IPS-11a (cell line): ENCODE data around the gene AGRN.
"Not testable (repeated sequence)": the region's sequence is repeated elsewhere in the genome, so short reads cannot be mapped to it uniquely, and the experiment has no call there.

ENCODE experiments used
- H3K4me3 ChIP-seq: one replicate; pipeline ENCODE4 v1.5.1; 2013; ENCODE audit warnings: low read depth, low read length, control low read depth

AGRN gene

DNA sequence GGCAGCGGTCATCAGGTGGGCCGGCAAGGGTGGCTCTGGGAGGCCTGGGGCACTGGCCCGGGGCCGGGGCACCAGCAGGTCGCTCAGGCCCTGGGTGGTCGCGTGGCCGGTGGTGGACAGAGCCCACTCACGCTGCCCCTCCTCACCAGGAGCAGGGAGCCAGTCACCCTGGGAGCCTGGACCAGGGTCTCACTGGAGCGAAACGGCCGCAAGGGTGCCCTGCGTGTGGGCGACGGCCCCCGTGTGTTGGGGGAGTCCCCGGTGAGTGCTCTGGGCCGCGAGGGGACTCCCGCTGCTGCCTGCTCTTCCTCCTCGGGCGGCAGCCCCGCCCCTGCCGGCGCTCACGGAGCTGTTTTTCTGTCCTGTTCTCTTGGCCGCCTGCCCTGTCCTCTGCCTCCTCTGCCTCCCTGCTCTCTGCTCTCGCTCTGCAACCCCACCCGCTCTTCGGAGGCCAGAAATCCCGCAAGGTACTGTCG is 30.7 kb downstream of the AGRN start:
- H3K4me3 ChIP-seq = no peak overlapping the region

DNA sequence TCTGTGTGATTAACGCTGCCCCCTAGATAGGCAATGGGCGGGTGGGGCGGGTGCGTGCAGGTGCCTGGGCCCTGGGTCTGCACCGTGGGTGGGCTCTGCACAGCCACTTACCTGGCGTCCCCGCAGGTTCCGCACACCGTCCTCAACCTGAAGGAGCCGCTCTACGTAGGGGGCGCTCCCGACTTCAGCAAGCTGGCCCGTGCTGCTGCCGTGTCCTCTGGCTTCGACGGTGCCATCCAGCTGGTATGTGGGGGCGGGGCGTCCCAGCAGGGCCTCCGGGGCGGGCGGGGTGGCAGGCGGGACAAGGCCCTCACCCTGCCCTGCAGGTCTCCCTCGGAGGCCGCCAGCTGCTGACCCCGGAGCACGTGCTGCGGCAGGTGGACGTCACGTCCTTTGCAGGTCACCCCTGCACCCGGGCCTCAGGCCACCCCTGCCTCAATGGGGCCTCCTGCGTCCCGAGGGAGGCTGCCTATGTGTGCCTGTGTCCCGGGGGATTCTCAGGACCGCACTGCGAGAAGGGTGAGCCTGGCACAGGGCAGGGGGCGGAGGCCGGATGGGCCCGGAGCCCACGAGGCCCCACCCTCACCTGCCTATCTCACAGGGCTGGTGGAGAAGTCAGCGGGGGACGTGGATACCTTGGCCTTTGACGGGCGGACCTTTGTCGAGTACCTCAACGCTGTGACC is 31.3 kb downstream of the AGRN start:
- no peak overlapping the region for H3K4me3 ChIP-seq

DNA sequence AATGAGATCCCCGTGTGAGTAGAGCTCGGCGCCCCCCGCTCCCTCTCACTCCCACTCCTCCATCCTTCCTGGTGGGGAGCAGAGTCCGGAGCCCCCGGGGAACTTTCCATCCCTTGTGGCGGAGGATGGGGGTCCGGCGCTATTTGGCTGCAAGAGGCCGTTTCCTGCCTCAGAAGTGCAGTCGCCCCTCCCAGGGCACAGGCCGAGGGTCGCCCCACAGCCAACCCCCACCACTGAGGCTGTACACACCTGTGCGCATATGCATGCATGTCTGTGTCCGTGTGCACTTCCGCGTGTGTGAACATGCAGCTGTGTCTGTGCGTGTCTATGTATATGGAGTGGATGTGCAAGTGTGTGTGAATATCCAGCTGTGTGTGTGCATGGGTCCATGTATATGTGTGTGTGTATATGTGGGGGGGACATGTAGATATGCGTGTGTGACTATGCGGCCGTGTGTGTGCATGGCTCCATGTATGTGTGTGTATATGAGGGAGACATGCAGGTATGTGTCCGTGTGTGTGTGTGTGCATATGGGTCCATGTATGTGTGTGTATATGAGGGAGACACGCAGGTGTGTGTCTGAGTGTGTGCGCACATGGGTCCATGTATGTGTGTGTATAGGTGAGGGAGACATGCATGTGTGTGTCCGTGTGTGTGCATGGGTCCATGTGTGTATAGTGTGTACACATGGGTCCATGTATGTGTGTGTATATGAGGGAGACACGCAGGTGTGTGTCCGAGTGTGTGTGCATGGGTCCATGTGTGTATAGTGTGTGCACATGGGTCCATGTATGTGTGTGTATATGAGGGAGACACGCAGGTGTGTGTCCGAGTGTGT is 32.3 kb downstream of the AGRN start:
- H3K4me3 ChIP-seq = no peak overlapping the region

DNA sequence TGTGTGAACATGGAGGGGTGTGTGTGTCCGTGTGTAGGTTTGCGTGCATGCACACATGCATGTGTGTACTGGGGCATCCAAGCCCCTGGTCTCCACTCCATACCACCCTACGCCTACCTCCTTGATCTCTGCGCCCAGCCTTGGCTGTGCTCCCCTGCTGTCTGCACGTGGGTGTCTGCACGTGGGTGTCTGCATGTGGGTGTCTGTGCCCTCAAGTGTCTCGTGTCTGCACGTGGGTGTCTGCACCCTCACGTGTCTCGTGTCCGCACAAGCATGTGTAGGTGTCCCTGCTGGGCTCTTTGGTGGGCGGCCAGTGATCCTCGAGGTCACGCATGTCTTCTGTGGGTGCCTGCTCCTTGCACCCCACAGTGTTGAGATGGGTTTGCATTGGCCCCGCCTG is 33.1 kb downstream of the AGRN start:
- H3K4me3 ChIP-seq = no peak overlapping the region

DNA sequence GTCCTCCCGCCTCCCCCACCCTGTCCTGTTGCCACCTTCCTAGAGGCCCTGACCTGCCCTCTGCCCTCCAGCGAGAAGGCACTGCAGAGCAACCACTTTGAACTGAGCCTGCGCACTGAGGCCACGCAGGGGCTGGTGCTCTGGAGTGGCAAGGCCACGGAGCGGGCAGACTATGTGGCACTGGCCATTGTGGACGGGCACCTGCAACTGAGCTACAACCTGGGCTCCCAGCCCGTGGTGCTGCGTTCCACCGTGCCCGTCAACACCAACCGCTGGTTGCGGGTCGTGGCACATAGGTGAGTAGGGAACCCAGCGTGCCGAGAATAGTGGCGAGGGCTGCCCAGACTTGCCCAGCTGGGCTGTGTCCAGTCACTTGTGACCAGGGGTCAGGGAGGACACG is 33.8 kb downstream of the AGRN start:
- no peak overlapping the region for H3K4me3 ChIP-seq

DNA sequence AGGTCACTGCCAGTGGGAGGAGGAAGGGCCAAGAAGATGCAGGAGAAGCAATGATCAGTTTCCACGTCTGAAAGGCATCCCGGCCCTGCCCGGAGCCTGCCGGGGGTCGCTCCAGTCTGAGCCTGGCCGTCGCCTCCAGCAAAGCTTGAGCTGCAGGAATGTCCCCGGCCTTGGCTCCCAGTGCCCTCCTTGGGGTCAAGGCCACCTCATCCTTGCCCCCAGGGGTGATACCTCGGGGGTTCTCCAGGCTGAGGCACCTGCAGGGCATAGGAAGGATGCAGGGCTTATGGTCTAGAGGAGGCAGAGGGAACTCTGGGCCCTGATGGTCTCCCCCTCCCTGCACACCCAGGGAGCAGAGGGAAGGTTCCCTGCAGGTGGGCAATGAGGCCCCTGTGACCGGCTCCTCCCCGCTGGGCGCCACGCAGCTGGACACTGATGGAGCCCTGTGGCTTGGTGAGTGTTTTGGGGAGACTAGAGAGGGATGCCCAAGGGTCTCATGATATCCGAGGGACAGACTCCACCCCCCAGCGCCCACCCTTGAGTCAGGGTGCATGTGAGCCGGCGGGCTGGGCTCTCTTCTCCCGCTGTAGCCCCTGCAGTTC is 34.3 kb downstream of the AGRN start:
- H3K4me3 ChIP-seq = no peak overlapping the region

DNA sequence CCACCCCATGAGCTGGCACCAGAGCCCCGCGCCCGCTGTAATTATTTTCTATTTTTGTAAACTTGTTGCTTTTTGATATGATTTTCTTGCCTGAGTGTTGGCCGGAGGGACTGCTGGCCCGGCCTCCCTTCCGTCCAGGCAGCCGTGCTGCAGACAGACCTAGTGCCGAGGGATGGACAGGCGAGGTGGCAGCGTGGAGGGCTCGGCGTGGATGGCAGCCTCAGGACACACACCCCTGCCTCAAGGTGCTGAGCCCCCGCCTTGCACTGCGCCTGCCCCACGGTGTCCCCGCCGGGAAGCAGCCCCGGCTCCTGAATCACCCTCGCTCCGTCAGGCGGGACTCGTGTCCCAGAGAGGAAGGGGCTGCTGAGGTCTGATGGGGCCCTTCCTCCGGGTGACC is 35.1 kb downstream of the AGRN start:
- H3K4me3 ChIP-seq = no peak overlapping the region

DNA sequence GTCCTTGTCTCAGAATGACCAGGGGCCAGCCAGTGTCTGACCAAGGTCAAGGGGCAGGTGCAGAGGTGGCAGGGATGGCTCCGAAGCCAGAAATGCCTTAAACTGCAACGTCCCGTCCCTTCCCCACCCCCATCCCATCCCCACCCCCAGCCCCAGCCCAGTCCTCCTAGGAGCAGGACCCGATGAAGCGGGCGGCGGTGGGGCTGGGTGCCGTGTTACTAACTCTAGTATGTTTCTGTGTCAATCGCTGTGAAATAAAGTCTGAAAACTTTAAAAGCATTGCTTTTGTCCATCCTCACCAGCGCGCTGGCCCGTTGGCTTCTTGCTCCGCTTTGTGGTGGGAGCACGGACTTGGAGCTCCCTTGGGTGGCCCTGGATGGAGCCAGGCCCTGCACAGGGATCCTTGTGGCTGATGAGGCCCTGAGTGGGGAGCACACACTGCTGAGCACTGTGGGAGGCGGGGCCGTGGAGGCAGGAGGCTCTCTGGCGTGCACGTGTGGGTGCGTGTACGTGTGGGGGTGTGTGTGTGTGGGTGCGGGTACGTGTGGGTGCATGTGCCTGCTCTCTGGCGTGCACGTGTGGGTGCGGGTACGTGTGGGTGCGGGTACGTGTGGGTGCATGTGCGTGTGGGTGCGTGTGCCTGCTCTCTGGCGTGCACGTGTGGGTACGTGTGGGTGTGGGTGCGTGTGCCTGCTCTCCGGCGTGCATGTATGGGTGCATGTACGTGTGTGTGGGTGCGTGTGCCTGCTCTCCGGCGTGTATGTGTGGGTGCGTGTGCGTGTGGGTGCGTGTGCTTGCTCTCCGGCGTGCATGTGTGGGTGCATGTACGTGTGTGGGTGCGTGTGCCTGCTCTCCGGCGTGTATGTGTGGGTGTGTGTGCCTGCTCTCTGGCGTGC is 36.2 kb downstream of the AGRN start:
- no peak overlapping the region for H3K4me3 ChIP-seq

DNA sequence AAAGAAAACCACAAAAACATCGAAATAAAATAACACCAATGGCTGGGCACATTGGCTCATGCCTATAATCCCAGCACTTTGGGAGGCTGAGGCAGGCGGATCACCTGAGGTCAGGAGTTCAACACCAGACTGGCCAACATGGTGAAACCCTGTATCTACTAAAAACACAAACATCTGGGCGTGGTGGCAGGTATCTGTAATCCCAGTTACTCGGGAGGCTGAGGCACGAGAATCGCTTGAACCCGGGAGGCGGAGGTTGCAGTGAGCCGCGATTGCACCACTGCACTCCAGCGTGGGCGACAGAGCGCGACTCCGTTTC is 37.8 kb downstream of the AGRN start:
- H3K4me3 ChIP-seq = not testable (repeated sequence)

DNA sequence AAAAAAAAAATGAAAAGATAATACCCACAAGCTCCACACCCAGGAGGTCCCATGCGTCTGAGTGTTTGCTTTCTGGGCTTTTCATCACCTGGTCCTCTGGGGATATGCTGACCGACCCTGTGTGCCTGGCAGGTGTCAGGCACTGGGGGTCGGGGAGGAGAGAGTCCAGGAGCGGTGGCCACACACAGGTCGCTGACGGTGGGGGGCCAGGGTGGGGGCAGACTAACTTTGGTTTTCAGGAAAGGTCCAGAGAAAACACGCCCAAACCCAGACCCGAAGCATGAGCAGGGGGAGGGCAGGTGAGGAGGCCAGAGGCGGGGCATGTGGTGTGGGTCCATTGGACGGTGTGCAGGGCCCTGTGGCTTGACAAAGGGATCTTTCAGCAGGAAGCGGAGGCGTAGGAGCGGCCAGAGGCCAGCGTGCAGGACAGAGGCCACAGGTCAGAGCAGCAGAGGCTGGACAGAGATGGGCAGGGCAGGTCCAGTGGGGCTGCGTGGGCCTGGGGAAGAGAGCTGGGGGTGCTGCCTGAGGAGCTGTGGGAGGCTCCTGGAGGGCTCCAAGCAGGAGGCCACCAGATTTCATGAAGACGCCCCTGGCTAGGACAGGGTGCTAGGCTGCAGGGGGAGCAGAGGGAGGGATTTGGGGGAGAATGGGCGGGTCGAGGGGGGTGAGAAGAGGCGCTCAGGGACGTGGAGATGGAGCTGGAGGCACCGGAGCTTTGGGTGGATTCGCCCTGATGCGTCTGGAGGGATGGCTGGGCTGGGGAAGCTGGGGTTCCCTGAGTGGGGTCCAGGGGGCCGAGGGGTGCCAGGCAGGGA is 38.4 kb downstream of the AGRN start:
- H3K4me3 ChIP-seq = no peak overlapping the region

DNA sequence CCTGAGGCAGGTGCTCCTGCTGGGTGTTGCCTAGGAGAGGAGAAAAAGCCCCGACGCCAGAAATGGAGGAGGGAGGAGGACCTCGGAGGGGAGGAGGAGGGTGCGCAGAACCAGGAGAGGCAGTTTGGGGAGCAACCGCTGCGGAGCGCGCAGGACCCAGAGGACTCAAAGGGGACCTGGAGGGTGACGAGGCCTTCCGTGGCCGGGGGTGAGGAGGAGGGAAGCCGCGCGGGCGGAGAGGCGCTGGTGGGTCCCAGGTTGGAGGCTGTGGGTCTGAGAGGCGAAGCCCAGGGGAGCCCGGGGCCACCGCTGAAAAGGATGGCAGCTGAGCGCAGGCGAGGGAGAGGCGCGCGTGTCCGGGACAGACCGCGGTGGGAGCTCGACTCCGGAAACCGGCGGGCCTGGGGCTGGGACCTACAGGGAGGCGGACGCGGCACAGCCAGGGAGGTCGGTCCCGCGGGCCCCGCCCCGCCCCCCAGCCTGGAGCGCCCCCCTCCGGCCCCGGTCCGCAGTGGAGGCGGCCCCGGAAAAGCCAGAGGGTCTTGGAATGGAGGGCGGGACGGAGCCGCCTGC is 39.1 kb downstream of the AGRN start:
- H3K4me3 ChIP-seq = peak overlapping the region; percentile 27

DNA sequence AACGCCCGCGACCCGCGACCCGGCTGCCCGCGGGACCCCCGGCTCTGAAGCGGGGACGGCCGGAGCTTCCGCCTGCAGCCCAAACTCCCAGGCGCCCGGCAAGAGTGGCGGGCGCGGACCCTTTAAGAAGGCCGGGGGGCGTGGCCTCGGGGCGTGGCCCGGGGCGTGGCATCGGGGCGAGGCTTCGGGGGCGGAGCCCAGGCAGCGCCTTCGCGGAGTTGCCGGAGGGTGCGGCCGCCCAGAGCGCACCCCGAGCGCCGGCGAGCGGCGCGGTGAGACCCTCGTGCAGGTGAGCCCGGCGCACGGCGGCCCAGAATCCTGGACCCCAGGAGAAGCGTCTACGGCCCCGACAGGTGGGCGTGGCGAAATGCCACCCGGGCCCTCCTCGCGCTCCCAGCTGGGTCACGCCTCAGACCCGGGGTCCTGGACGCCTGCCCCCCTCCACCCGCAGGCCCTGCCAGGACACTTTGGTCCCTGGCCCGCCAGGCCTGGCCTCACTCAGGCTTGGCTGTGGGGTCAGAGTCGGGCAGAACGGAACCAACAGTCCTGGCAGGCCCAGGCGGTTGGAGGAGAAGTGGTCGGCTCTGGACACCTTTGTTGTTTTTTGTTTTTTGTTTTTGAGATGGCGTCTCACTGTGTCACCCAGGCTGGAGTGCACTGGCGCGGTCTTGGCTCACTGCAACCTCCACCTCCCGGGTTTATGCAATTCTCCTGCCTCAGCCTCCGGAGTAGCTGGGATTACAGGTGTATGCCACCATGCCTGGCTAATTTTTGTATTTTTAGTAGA is 39.8 kb downstream of the AGRN start:
- peak overlapping the region; percentile 30 for H3K4me3 ChIP-seq

DNA sequence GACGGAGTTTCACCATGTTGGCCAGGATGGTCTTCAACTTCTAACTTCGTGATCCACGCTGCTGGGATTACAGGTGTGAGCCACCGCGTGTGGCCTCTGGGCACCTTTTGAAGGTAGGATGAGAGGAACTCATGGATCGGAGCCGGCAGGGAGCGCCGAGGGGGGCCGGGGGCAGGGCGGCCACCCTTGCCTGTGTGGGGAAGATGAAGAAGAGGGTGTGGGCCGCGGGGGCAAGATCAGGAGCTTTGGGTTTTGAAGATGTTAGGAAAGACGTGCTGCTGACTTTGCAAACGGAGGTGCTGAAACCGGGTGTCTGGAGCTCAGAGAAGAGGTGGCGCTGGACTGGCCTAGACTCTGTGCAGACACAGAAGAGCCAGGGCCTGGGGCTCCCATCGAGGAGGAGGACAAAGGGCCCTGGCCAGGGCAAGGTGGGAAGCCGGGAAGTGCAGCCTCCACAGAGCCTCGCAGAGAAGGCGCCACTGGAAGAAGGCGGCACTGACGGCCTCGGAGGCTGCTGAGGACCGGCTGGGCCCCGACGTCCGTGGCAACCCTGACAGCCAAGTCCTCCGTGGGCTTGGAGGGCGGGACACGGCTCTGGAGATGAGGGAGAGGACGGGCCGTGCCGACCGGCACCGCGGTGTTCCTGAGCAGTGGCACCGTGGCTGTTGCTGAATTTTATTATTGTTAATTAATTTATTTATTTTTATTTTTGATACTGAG is 40.5 kb downstream of the AGRN start:
- H3K4me3 ChIP-seq = no peak overlapping the region

DNA sequence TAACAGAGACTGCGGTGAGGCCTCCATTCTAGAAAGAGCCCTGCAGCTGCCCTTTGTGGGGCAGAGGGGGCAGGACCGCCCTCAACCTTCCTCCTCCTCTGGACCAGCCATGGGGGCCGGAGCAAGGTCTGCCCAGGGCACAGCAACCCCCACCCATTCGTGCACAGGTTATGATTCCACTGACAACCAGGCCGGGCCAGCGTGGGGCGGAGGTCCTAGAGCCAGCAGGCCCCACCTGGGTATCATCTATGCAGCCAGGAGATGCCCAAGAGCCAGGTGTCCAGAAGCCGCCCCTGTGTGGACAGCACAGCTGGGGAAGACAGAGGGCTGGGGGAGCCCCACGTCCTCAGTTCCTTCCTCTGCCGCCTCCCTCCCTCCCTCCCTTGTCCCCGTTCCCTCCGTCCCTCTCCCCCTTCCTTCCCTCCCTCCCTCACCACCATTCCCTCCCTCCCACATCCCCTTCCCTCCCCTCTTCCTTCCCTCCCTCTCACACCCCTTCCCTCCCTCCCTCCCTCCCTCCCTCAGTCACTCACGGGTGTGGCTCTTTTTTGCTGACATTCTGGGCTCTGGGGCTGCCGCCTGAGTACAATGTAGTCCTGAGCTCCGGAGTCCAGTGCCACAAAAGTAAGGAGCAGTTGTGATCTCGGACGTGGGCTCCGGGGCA is 41.9 kb downstream of the AGRN start:
- H3K4me3 ChIP-seq = no peak overlapping the region

DNA sequence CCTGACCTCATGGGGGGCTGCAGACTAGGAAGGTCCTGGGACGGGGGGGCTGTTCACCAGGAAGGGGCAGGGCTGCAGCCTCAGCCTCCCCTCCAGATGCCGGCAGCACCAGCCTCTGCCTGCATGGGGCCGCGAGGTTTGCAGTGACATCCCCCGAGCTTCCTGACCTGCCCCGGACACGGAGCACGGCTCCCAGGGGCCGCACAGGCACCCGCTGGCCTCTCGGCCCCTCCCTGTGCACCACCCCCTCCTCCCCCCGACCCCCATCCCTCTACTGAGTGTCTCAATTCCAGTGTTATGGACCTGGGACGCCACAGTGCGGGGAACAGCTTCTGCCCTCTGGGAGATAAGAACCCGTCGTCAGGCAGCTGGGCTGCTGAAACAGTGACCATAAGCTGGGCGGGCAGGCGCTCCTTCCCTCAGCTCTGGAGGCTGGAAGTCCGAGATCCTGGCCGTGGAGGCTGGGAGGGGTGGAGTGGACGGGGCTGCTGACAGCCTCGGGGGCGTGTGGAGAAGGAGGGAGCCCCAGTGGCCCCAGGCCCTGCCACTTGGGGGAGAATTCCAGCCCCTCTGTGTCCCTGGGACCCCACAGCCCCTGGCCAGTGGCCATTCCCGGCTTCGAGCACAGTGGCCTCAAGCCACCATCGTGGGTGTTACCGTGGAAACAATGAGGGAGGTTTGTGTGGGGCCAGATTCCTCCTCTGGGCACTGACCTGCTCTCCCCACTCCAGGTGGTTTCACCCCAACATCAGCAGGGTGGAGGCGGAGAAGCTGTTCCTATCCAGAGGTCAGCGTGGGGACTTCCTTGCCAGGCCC is 42.6 kb downstream of the AGRN start:
- H3K4me3 ChIP-seq = no peak overlapping the region

DNA sequence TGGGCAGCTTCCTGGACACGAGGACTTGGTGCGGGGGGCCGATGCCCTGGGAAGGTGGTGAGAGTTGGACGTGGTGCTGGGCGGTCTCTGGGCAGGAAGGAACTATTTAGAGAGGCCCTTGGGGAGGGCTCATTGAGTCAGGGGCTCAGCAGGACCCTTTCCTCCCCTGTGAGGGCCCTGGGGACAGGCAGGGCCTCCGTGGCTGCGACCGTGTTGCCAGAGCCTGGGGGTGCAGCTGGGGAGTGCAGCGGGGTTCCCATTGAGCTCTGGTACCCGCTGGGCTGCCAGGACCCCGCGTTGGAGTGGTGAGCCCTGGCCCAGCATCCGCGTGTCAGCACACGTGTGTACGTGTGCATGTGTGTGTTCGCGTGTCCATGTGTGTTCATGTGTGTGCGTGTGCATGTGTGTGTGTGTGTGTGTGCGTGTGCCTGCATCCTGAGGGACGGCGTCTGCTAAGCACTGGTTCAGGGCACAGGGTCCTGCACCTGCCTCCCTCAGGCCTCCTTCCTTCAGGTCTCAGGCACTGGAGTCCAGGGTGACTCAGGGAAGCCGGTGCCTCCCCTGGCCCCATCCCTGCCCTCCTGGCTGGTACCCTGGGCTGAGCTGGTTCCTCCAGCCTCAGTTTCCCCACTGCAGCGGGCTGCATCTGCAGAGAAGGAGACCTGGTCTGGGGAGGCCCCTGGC is 43.5 kb downstream of the AGRN start:
- H3K4me3 ChIP-seq = no peak overlapping the region
